Skin epidermis (tissue), 12 donors: ENCODE data around the gene LRP8.

Experiments
- H3K27ac ChIP-seq, 21 experiments: fragments of 200-600 bp; sonication (generic) in 11 of 21; one replicate each; pipeline ENCODE4 v1.5.0; 2020; ENCODE audit warnings: mild to moderate bottlenecking in 3 of 21, inconsistent platforms in 2 of 21, moderate library complexity in 2 of 21
- H3K4me3 ChIP-seq, 7 experiments: fragments of 200-600 bp; sonication (generic) in 2 of 7; one replicate each; pipeline ENCODE4 v1.5.0; 2020; ENCODE audit warnings: inconsistent platforms in 2 of 7, mild to moderate bottlenecking in 2 of 7, moderate library complexity in 1 of 7

LRP8 gene

GRCh38 chr1:53313556-53313955, 14.3 kb downstream of the LRP8 start:
- H3K27ac ChIP-seq: peak overlapping the region in 1 of 21 experiments; percentile 15
- H3K4me3 ChIP-seq: no peak overlapping the region

GRCh38 chr1:53311702-53312305, 16.1 kb downstream of the LRP8 start:
- Histone ChIP-seq H3K27ac (peak overlapping the region in 1 of 21 experiments; percentile 89), H3K4me3 (no peak overlapping the region)

GRCh38 chr1:53310847-53311681, 16.8 kb downstream of the LRP8 start:
- Histone ChIP-seq H3K4me3 (no peak overlapping the region), H3K27ac (peak overlapping the region in 1 of 21 experiments; percentile 89)

DNA sequence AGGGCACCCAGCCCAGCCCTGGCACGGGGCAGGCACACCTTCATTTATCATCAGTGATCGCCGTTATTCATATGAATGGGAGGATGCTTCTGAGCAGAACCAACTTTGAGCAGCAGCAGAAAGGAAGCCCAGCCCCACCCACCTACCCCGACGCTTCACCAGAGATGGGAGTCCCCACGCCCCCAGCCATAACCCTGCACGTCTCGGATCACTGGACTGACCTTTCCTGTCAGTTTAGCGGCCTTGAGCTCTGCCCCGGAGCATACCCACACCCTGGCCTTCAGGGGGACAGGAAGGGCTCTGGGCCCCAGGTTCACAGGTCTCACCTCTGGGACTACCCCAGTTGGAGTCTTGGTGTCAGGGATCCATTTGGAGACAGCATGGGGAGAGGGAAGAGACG, 18.1 kb downstream of the LRP8 start:
- peak overlapping the region in 1 of 21 experiments; percentile 89 for H3K27ac ChIP-seq

GRCh38 chr1:53308506-53308905, 19.4 kb downstream of the LRP8 start:
- Histone ChIP-seq H3K4me3 (no peak overlapping the region), H3K27ac (peak overlapping the region in 1 of 21 experiments; percentile 89)

More for the DNA sequence above, 18.1 kb downstream of the LRP8 start:
- H3K4me3 ChIP-seq: no peak overlapping the region

GRCh38 chr1:53307037-53307436, 20.8 kb downstream of the LRP8 start:
- Histone ChIP-seq H3K4me3 (no peak overlapping the region), H3K27ac (peak overlapping the region in 4 of 21 experiments; percentile 13 to 89 (median 72))

GRCh38 chr1:53306168-53306567, 21.7 kb downstream of the LRP8 start:
- peak overlapping the region in 5 of 21 experiments; percentile 13 to 89 (median 67) for H3K27ac ChIP-seq
- no peak overlapping the region for H3K4me3 ChIP-seq

DNA sequence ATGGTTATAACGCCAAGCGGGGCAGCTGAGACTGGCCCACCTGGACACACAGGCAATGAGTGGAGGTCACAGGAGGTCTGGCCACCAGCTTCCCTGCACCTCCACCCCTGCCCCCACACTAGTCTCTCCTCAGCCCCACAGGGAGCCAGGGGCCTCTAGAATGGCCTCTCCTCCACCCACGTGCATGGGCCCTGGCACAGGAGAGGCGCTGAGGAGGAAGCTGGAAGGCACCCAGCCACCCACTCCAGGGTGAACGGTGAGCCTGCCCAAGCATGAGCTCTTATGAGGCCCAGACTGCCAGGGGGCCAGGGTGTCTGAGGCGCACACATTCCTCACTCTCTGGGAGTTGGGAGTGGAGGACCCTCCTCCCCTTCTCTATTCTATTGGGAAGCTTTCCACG, 22.2 kb downstream of the LRP8 start:
- Histone ChIP-seq H3K27ac (peak overlapping the region in 4 of 21 experiments; percentile 13 to 89 (median 72)), H3K4me3 (no peak overlapping the region)

GRCh38 chr1:53304527-53304926, 23.3 kb downstream of the LRP8 start:
- Histone ChIP-seq H3K4me3 (no peak overlapping the region), H3K27ac (peak overlapping the region in 5 of 21 experiments; percentile 17 to 89 (median 62))

DNA sequence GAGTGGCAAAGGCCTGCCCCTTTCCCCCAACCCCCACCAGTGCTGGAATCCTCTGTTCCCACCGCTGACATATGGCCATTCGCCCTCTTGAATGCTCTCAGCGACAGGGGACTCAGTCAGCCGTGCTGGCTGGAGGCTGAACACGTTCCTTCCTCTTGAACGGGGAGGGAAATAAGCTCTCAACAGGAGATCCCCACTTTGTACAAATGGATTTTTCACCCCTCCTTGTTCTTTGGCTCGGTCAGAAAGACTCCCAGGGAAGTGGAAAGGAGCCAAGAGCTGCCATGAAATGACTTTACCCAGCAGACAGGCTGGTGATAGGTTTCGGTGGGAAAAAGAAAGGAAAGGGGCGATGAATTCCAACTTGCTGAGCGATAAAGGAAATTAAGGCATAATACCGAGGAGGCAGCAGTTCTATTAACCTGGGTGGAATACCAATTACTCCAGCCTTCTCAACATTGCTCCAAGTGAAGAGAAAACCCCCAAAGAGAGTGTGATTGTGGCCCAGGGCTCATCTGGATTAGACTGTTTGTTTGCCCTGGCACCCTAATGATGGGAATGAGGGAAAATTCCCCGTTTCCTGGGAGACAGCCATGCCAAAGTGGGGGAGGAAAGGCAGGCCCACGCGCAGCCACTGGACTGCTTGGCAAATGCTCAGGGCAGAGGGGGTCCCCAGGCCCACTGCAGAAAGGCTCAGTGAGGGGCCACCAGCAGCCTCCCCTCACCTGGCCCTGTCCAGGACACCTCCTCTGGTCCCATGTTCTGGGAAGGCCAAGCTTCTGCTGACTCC, 23.9 kb downstream of the LRP8 start:
- H3K27ac ChIP-seq: peak overlapping the region in 5 of 21 experiments; percentile 22 to 89 (median 39)
- no peak overlapping the region for H3K4me3 ChIP-seq

DNA sequence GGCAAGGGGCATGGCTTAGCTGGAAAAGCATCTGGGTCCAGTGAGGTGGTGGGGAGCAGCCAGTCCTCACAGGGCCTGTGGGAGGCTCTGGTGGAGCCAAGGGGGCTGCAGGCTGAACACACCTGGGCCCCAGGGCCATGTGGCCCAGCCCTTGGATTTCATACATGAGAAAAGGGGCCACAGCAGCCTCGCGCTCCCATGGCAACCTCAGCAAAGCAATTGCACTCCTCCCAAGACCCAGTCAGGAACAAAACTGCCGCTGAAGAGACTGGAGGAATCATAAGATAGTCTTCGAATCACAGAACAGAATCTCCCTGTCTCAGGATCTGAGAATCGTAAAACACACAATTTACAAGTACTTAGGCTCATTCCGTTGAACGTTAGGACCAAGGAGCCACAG, 24.6 kb downstream of the LRP8 start:
- Histone ChIP-seq H3K27ac (peak overlapping the region in 4 of 21 experiments; percentile 22 to 89 (median 42)), H3K4me3 (no peak overlapping the region)

GRCh38 chr1:53299233-53299632, 28.6 kb downstream of the LRP8 start:
- H3K4me3 ChIP-seq: no peak overlapping the region
- no peak overlapping the region for H3K27ac ChIP-seq

- no peak overlapping the region for H3K27ac ChIP-seq
- no peak overlapping the region for H3K4me3 ChIP-seq
These were observed 29.7 kb downstream of the LRP8 start for GRCh38 chr1:53298045-53298637.

GRCh38 chr1:53297195-53297594, 30.7 kb downstream of the LRP8 start:
- no peak overlapping the region for H3K4me3 ChIP-seq
- H3K27ac ChIP-seq: no peak overlapping the region

DNA sequence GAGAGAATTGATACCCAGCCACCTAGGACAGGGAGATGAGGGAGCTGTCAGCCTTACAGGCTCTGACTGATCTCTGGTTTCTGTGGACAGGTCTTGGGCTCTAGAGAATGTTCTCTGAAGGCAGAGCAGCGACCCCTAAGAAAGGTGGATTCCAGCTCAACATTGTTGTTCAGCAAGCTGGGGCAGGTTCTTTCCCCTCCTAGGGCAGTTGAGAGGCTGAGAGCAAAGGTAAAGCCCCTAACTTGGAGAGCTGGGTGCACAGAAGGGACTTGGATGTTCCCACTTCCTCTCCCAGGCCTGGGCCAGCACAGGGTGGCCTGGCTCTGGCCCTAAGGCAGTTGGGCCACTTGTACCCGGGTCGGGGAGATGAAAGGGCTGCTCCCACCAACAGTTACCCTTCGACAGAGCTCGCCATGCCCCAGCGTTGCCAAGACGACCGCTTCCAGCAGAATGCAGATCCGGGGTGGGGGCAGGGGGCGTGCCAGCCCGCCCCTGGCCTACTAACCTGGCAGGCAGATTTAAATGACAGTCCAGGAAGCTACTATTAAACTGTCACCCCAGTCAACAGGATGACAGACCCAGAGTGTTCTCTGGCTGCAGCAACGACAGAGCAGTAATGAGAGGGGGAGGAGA, 31.6 kb downstream of the LRP8 start:
- Histone ChIP-seq H3K27ac (peak overlapping the region in 6 of 21 experiments; percentile 15 to 75 (median 54)), H3K4me3 (no peak overlapping the region)

- peak overlapping the region in 6 of 21 experiments; percentile 15 to 75 (median 56) for H3K27ac ChIP-seq
These were observed 32.1 kb downstream of the LRP8 start for GRCh38 chr1:53295726-53296116.

DNA sequence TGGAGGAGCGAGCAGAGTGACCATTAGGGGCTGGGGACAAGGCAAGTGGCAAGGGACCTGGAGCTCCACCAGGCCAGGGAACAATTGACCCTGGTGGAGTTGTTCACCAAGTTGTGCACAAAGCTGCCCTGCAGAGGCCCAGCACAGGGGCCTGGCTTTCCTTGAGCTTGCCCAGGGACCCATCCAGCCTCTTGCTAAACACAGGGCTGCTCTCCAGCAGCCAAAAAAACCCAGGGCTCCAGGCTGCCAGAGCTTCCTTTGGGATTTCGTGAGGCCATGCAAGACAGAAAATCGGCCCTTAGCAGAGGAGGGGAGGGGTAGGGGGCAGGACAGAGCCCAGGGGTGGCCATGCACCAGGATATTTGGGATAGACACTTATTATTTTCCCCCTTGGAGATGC, 32.6 kb downstream of the LRP8 start:
- Histone ChIP-seq H3K27ac (peak overlapping the region in 5 of 21 experiments; percentile 0 to 75 (median 61)), H3K4me3 (no peak overlapping the region)

More at GRCh38 chr1:53295726-53296116, 32.1 kb downstream of the LRP8 start:
- H3K4me3 ChIP-seq: no peak overlapping the region

GRCh38 chr1:53294567-53294966, 33.3 kb downstream of the LRP8 start:
- Histone ChIP-seq H3K4me3 (no peak overlapping the region), H3K27ac (peak overlapping the region in 7 of 21 experiments; percentile 0 to 75 (median 27))

- H3K27ac ChIP-seq: peak overlapping the region in 6 of 21 experiments; percentile 0 to 75 (median 41)
- no peak overlapping the region for H3K4me3 ChIP-seq
These were observed 33.8 kb downstream of the LRP8 start for GRCh38 chr1:53294061-53294460.
